Ascending aorta (tissue), 2 donors: ENCODE data around the gene CCR3. TPM values are rescaled to one million over a fixed set of nuclear protein-coding genes. Genes with fewer than 3 reads are reported as not detected.

Experiments
- DNase-seq, 2 donors: peaks; one replicate each; pipeline ENCODE4 v3.0.0-alpha.2; 2019; ENCODE audit warnings: low spot score in 2 of 2
- H3K27ac ChIP-seq, 2 donors: fragments of 200-600 bp; sonication (generic); one replicate each; pipeline ENCODE4 v1.5.1; 2016 to 2017; ENCODE audit warnings: mild to moderate bottlenecking in 1 of 2
- H3K27me3 ChIP-seq: fragments of 200-600 bp; sonication (generic); one replicate; pipeline ENCODE4 v1.5.1; 2017
- H3K36me3 ChIP-seq, 2 donors: fragments of 200-600 bp; sonication (generic); one replicate each; pipeline ENCODE4 v1.5.1; 2016
- H3K4me1 ChIP-seq, 2 donors: fragments of 200-600 bp; sonication (generic); one replicate each; pipeline ENCODE4 v1.5.1; 2016 to 2017; ENCODE audit warnings: mild to moderate bottlenecking in 1 of 2
- H3K4me3 ChIP-seq, 2 donors: fragments of 200-600 bp; sonication (generic); one replicate each; pipeline ENCODE4 v1.5.1; 2016 to 2017; ENCODE audit warnings: mild to moderate bottlenecking in 1 of 2
- H3K9me3 ChIP-seq, 2 donors: fragments of 200-600 bp; sonication (generic); one replicate each; pipeline ENCODE4 v1.5.1; 2016
- intact Hi-C: fragments of 100-400 bp; cut with DNase I; formaldehyde crosslinking; loops from one replicate; pipeline ENCODE4 v1.15.1; 2023
- total RNA-seq: library from RNA; depleted of rRNA; stranded (reverse); fragments of >200 nt; gene quantifications from one replicate; pipeline ENCODE4 v1.1.0, GENCODE V29; 2016
- TF ChIP-seq, protein P1 (sequence below), 3 experiments: fragments of 200-600 bp in 2 of 3; fragments of 450-650 bp in 1 of 3; sonication (generic) in 2 of 3; IDR thresholded peaks; one replicate each; pipeline ENCODE4 v1.5.1; 2016 to 2019; ENCODE audit warnings: antibody characterized with exemption in 3 of 3, mild to moderate bottlenecking in 1 of 3, moderate library complexity in 1 of 3

CCR3 gene
- total RNA-seq, 1 donor from 2014 or later, result not detected

- intact Hi-C loops, result no loop called here
- Histone ChIP-seq H3K4me3 (no peak overlapping the region), H3K4me1 (no peaks in the 10 kb centered on the region), H3K9me3 (no peaks in the 10 kb centered on the region), H3K27me3 (no peaks in the 10 kb centered on the region), H3K27ac (no peak overlapping the region), H3K36me3 (no peaks in the 10 kb centered on the region)
- TF ChIP-seq, protein P1, sequence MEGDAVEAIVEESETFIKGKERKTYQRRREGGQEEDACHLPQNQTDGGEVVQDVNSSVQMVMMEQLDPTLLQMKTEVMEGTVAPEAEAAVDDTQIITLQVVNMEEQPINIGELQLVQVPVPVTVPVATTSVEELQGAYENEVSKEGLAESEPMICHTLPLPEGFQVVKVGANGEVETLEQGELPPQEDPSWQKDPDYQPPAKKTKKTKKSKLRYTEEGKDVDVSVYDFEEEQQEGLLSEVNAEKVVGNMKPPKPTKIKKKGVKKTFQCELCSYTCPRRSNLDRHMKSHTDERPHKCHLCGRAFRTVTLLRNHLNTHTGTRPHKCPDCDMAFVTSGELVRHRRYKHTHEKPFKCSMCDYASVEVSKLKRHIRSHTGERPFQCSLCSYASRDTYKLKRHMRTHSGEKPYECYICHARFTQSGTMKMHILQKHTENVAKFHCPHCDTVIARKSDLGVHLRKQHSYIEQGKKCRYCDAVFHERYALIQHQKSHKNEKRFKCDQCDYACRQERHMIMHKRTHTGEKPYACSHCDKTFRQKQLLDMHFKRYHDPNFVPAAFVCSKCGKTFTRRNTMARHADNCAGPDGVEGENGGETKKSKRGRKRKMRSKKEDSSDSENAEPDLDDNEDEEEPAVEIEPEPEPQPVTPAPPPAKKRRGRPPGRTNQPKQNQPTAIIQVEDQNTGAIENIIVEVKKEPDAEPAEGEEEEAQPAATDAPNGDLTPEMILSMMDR (IDR thresholded peaks at IDR 0.05), result no peak
- DNase-seq, result no peak
Observed at GRCh38 chr3:46200211-46200610, 42.0 kb upstream of the CCR3 start.

GRCh38 chr3:46200790-46201189, 41.5 kb upstream of the CCR3 start:
- TF ChIP-seq, protein P1 (IDR thresholded peaks at IDR 0.05), result no peak
- H3K4me3 ChIP-seq, result no peak overlapping the region
- intact Hi-C loops, result no loop called here
- no peaks in the 10 kb centered on the region for H3K27me3 ChIP-seq
- no peaks in the 10 kb centered on the region for H3K9me3 ChIP-seq
- no peak for DNase-seq
- H3K27ac ChIP-seq, result no peak overlapping the region
- no peaks in the 10 kb centered on the region for H3K36me3 ChIP-seq
- no peaks in the 10 kb centered on the region for H3K4me1 ChIP-seq

DNA sequence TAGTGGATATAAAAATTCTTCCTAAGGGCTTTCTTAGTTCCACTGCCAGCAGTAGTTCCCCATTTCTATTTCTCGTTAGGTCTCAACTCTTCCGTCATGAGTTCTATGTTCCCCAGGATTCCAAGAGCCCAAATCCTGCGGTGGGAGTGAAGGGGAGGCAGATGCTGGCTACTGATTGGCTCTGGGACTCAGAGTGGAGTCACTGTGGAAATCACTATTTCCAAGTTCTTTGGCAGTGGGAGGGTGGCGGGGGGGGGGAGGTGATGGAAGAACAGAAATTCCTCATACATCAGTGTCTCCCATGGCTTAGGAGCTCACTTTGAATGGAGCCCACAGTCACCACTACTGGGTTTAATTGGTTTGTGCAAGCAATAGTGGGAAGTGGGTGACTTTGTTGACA, 39.7 kb upstream of the CCR3 start:
- no peak overlapping the region for H3K27ac ChIP-seq
- H3K4me1 ChIP-seq, result no peaks in the 10 kb centered on the region
- DNase-seq, result no peak
- no peaks in the 10 kb centered on the region for H3K36me3 ChIP-seq
- no peaks in the 10 kb centered on the region for H3K27me3 ChIP-seq
- TF ChIP-seq, protein P1 (IDR thresholded peaks at IDR 0.05), result no peak
- intact Hi-C loops, result no loop called here
- H3K9me3 ChIP-seq, result no peaks in the 10 kb centered on the region
- H3K4me3 ChIP-seq, result no peak overlapping the region

DNA sequence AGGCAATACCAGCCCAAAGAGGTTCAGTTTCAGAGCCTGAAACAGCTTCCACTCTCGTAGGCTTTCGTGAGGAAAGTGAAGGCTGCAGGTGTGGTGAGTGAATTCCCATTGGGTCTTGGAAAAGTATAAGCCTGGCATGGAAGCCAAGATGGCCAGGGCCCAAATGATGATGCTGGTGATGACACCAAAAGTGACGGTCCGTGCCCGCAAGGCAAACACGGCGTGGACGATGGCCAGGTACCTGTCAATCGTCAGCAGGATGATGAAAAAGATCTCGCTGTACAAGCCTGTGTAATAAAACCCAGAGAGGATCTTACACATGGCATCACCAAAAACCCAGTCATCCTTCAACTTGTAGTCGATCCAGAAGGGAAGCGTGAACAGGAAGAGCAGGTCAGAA, 38.6 kb upstream of the CCR3 start:
- Histone ChIP-seq H3K36me3 (no peaks in the 10 kb centered on the region), H3K9me3 (no peaks in the 10 kb centered on the region), H3K27me3 (no peaks in the 10 kb centered on the region), H3K4me1 (no peaks in the 10 kb centered on the region), H3K4me3 (no peak overlapping the region), H3K27ac (no peak overlapping the region)
- intact Hi-C loops, result no loop called here
- TF ChIP-seq, protein P1 (IDR thresholded peaks at IDR 0.05), result no peak
- DNase-seq, result no peak

GRCh38 chr3:46205286-46205960, 36.8 kb upstream of the CCR3 start:
- Histone ChIP-seq H3K36me3 (no peaks in the 10 kb centered on the region), H3K4me1 (no peaks in the 10 kb centered on the region), H3K27me3 (no peaks in the 10 kb centered on the region), H3K9me3 (no peaks in the 10 kb centered on the region), H3K4me3 (peak overlapping the region in 1 of 2 donors; percentile 34), H3K27ac (no peak overlapping the region)
- TF ChIP-seq, protein P1 (IDR thresholded peaks at IDR 0.05), result no peak
- intact Hi-C loops, result no loop called here
- no peak for DNase-seq
